Measurements from ENCODE around the gene EFNB3.

EFNB3 gene

DNA sequence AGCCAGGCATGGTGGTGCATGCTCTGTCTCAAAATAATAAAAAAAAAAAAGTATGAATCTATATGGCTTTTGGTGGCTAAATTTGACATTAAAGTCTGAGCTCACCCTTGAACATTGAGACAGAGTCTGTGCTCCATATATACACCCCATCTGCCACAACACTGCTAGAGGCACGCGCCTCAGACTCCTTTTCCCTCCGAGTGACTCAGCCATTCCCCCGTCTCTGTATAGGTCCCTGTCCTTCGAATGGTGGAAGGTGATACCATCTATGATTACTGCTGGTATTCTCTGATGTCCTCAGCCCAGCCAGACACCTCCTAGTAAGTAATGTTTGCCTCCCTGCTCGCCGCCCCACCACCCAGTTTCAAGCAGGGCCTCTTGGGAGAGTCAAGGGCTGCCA is 4.5 kb upstream of the EFNB3 start (continued):
- TF ChIP-seq TSHZ2 (CRISPR knock-in tag; IDR thresholded peaks at IDR 0.05): no peak
- TF ChIP-seq, protein P1, sequence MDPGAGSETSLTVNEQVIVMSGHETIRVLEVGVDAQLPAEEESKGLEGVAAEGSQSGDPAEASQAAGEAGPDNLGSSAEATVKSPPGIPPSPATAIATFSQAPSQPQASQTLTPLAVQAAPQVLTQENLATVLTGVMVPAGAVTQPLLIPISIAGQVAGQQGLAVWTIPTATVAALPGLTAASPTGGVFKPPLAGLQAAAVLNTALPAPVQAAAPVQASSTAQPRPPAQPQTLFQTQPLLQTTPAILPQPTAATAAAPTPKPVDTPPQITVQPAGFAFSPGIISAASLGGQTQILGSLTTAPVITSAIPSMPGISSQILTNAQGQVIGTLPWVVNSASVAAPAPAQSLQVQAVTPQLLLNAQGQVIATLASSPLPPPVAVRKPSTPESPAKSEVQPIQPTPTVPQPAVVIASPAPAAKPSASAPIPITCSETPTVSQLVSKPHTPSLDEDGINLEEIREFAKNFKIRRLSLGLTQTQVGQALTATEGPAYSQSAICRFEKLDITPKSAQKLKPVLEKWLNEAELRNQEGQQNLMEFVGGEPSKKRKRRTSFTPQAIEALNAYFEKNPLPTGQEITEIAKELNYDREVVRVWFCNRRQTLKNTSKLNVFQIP (CRISPR knock-in tag; IDR thresholded peaks at IDR 0.05; ENCODE audit: borderline replicate concordance, low read depth): no peak
- no peak for TF ChIP-seq TCF4 (CRISPR knock-in tag; IDR thresholded peaks at IDR 0.05; ENCODE audit: borderline replicate concordance)
- no peak for TF ChIP-seq GLIS3 (CRISPR knock-in tag; IDR thresholded peaks at IDR 0.05)
- no peak for TF ChIP-seq ISL1 (CRISPR knock-in tag; IDR thresholded peaks at IDR 0.05)

GRCh38 chr17:7701681-7702080 is 3.3 kb upstream of the EFNB3 start:
- ATAC-seq: no peak
- TF ChIP-seq BACH2 (CRISPR knock-in tag; IDR thresholded peaks at IDR 0.05; ENCODE audit: borderline replicate concordance): no peak
- TF ChIP-seq, protein P2, sequence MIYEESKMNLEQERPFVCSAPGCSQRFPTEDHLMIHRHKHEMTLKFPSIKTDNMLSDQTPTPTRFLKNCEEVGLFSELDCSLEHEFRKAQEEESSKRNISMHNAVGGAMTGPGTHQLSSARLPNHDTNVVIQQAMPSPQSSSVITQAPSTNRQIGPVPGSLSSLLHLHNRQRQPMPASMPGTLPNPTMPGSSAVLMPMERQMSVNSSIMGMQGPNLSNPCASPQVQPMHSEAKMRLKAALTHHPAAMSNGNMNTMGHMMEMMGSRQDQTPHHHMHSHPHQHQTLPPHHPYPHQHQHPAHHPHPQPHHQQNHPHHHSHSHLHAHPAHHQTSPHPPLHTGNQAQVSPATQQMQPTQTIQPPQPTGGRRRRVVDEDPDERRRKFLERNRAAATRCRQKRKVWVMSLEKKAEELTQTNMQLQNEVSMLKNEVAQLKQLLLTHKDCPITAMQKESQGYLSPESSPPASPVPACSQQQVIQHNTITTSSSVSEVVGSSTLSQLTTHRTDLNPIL (CRISPR knock-in tag; IDR thresholded peaks at IDR 0.05; ENCODE audit: low read depth): no peak
- no peak for TF ChIP-seq ARNTL (CRISPR knock-in tag; IDR thresholded peaks at IDR 0.05; ENCODE audit: borderline replicate concordance, low read depth)
- TF ChIP-seq TOX (CRISPR knock-in tag; IDR thresholded peaks at IDR 0.05; ENCODE audit: borderline replicate concordance): no peak
- TF ChIP-seq SNAI2 (CRISPR knock-in tag; IDR thresholded peaks at IDR 0.05): no peak
- TF ChIP-seq GLIS3 (CRISPR knock-in tag; IDR thresholded peaks at IDR 0.05): no peak
- no peak for TF ChIP-seq PPARA (CRISPR knock-in tag; IDR thresholded peaks at IDR 0.05; ENCODE audit: borderline replicate concordance)
- TF ChIP-seq, protein P1 (CRISPR knock-in tag; IDR thresholded peaks at IDR 0.05; ENCODE audit: borderline replicate concordance, low read depth): no peak
- TF ChIP-seq ZNF70 (CRISPR knock-in tag; IDR thresholded peaks at IDR 0.05): no peak
- TF ChIP-seq TSHZ2 (CRISPR knock-in tag; IDR thresholded peaks at IDR 0.05): no peak
- TF ChIP-seq OSR1 (CRISPR knock-in tag; IDR thresholded peaks at IDR 0.05): no peak
- no peak for TF ChIP-seq ZNF565 (CRISPR knock-in tag; conservative IDR thresholded peaks at IDR 0.05; ENCODE audit: low read depth)
- TF ChIP-seq ZFP30 (CRISPR knock-in tag; IDR thresholded peaks at IDR 0.05): no peak
- no peak for TF ChIP-seq CSRNP3 (CRISPR knock-in tag; IDR thresholded peaks at IDR 0.05)

DNA sequence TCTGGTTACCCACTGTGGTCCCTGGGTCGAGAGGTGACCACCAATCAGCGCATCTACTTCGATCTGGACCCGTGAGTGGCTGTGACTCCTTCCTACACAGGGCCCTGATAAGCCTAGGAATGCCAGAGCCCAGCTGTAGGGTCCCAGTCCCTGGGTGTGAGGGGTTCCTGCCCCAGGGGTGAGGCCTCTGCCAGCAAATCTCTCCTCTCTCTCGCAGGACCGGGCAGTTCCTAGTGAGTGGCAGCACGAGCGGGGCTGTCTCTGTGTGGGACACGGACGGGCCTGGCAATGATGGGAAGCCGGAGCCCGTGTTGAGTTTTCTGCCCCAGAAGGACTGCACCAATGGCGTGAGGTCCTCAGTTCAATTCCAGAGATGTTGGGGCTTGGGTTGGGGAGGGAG is 2.2 kb upstream of the EFNB3 start:
- ATAC-seq: no peak
- TF ChIP-seq ESRRG (CRISPR knock-in tag; IDR thresholded peaks at IDR 0.05): no peak
- TF ChIP-seq ZNF565 (CRISPR knock-in tag; conservative IDR thresholded peaks at IDR 0.05; ENCODE audit: low read depth): no peak
- TF ChIP-seq ZFP3 (CRISPR knock-in tag; IDR thresholded peaks at IDR 0.05): no peak
